C4-2B (cell line): ENCODE measurements around the gene FAM83D.

Experiments used
- ZFX ChIP-seq: fragments of 450-650 bp; IDR thresholded peaks from 2 replicates; pipeline ENCODE4 v1.6.1; 2017
- TF ChIP-seq, protein P1 (sequence below): fragments of 450-650 bp; conservative IDR thresholded peaks from 2 replicates; pipeline ENCODE4 v1.5.1; 2017; ENCODE audit warnings: mild to moderate bottlenecking

- TF ChIP-seq, protein P1, sequence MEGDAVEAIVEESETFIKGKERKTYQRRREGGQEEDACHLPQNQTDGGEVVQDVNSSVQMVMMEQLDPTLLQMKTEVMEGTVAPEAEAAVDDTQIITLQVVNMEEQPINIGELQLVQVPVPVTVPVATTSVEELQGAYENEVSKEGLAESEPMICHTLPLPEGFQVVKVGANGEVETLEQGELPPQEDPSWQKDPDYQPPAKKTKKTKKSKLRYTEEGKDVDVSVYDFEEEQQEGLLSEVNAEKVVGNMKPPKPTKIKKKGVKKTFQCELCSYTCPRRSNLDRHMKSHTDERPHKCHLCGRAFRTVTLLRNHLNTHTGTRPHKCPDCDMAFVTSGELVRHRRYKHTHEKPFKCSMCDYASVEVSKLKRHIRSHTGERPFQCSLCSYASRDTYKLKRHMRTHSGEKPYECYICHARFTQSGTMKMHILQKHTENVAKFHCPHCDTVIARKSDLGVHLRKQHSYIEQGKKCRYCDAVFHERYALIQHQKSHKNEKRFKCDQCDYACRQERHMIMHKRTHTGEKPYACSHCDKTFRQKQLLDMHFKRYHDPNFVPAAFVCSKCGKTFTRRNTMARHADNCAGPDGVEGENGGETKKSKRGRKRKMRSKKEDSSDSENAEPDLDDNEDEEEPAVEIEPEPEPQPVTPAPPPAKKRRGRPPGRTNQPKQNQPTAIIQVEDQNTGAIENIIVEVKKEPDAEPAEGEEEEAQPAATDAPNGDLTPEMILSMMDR, result no peak
- TF ChIP-seq ZFX, result no peak
Measured at GRCh38 chr20:38995536-38996044, 69.4 kb downstream of the FAM83D start.
